NOMO-1 treated with DMSO at 0.1 percent for 48 hours (cell line): Measurements from ENCODE around the gene MROH9.

Experiments
- DNase-seq: peaks from one replicate; lab custom pipeline; 2025; ENCODE audit not compliant: unreplicated experiment; lab: John Stamatoyannopoulos, UW

Gene MROH9

DNA sequence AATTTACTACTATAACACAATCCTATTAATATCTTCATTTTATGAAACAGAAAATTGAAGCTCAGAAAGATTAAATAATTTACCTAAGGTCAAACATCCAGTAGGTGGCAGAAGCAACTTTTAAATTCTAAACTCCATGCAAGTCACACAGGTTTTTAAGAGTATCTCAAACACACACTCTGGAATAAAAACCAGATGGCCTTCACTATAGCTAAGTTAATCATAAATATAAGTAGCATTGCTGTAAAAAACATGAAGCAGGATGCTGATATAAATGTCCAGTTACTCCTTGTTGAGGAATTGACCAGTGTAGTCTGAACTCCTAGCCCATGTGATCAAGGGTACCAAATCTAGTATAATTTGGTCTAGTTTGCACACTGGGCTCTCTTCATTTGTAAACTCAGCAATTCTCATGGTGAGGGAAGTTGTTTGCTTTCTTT is 146.0 kb downstream of the MROH9 start:
- DNase-seq: no peak

GRCh38 chr1:171081763-171082201 is 146.4 kb downstream of the MROH9 start:
- DNase-seq: no peak

GRCh38 chr1:171082606-171083005 is 147.3 kb downstream of the MROH9 start:
- DNase-seq: no peak

DNA sequence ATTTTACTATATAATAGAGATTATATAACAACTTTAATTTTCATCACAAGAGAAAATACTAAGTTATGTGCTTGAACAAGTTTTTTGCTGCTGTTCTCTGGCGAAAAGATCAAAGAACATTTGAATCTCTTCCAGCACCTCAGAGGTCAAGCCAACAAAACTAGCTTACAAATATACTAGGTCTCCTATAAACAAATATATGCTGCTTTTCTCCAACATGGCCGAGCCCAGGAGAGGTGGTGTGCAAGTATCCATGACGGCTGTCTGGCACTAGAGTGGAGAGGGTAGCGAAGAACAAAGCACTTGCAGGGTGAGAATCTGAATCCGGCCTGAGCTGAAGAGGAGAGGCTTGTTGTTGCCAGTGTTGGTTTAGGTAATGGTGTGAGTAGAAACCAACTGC is 147.9 kb downstream of the MROH9 start:
- no peak for DNase-seq

DNA sequence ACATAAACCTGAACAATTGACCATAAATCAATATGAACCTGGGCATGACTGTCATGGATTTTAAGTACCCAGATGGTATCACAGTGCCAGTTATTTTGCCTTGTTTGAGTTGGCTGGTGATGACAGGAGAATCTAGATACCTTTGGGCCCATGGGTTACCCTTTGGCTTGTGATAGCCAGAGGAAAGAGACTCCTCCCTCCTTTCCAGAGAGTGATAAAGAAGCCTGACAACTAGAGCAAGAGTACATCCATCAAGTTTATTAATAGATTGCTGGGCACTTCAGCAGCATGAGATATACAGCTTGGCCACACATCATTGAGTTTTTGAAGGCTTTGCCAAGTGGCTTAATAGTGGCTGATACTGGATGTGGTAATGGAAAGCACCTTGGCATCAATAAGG is 148.8 kb downstream of the MROH9 start:
- no peak for DNase-seq

DNA sequence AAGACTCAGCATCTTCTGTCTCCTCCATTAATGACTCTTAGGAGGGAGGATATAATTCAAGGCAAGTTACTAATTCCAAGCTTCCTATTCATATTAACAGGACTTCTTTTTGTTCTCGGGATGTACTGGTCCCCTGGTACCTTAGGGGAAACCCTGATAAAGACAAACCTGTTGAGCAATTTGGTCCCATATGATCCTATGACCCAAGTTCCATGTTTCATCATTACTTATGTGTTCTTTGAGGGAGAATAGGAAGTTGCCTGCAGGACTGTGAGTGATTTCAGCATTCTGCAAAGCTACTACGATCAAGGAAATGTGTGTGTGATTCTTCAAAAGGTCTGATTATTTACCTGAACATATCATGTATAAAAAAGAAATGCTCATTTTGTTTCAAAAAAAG is 149.5 kb downstream of the MROH9 start:
- DNase-seq: no peak

- no peak for DNase-seq
These were observed 152.6 kb downstream of the MROH9 start for GRCh38 chr1:171087896-171088295.

- no peak for DNase-seq
These were observed 155.3 kb downstream of the MROH9 start, which contains the start of gene FMO3 for GRCh38 chr1:171090604-171091003. TSS of gene FMO3 (plus strand) at chr1:171090905. CDS start at chr1:171092659, 1,754 bp downstream.

- no peak for DNase-seq
These were observed 168.5 kb downstream of the MROH9 start for GRCh38 chr1:171103862-171104261.

DNA sequence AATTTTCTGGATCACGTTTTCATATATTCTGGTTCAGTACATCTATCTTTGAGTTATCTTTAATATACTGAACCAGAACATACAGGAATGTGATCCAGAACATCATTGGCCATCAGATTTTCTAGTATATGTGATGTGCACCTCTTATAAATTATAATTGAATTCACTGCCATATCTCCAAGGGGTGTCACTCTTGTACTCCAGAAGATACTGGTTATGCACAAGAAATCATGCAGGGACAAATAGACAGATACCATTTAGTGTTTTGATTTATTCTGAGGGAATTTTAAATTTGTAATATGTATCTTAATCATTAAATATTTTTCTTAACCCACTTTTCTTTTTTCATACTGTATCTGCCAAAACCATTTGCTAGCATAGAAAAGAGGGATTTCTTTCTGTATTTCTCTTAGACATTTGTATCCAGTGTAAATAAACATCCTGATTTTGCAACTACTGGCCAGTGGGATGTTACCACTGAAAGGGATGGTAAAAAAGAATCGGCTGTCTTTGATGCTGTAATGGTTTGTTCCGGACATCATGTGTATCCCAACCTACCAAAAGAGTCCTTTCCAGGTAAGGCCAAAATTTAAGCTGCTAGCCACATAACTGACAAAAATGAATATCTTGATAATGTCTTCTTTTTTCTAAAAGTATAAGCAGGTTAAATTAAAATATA is 172.1 kb downstream of the MROH9 start:
- DNase-seq: no peak

GRCh38 chr1:171107969-171108368 is 172.6 kb downstream of the MROH9 start:
- DNase-seq: no peak

- no peak for DNase-seq
These were observed 174.6 kb downstream of the MROH9 start for GRCh38 chr1:171109966-171110365.

- no peak for DNase-seq
These were observed 175.4 kb downstream of the MROH9 start for GRCh38 chr1:171110621-171111326.

GRCh38 chr1:171112119-171112518 is 176.8 kb downstream of the MROH9 start:
- no peak for DNase-seq

DNA sequence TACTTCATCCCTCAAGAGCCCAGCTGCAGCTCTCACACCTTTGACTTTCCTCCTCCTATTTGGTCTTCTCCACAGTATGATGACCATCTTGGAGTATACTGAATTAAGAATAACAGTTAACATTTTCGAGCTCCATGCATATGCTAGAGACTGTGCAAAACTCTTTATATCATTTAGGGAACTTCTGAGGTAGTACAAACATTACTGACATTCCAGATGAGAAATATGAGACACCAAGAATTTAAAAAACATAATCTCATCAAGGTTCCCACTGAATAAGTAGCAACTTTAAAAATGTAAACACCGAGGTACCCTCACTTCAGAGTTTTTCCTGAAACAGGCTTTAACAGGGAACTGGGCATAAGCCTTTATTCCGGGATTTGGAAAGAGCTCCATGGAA is 178.0 kb downstream of the MROH9 start:
- no peak for DNase-seq
